Bronchial epithelial cell (primary cell): ENCODE results near the gene HOXA1. TPM values are rescaled to one million over a fixed set of nuclear protein-coding genes. Genes with fewer than 3 reads are reported as not detected.
"Not testable (repeated sequence)": the region's sequence is repeated elsewhere in the genome, so short reads cannot be mapped to it uniquely, and the experiment has no call there.

Source experiments
- DNase-seq: peaks from one replicate; pipeline ENCODE4 v3.0.0-alpha.2; 2010; ENCODE audit warnings: low read depth
- FAIRE-seq: peaks from 2 replicates; lab custom pipeline; 2011; peaks lifted over from hg19 to GRCh38; lab: Jason Lieb, UNC
- H3K27me3 ChIP-seq: 2 replicates; pipeline ENCODE4 v1.5.1; 2011; ENCODE audit warnings: low read length; ENCODE audit not compliant: control insufficient read depth, insufficient read depth
- H3K36me3 ChIP-seq: 2 replicates; pipeline ENCODE4 v1.5.1; 2011; ENCODE audit warnings: low read length; ENCODE audit not compliant: control insufficient read depth, insufficient read depth
- H3K4me3 ChIP-seq: 2 replicates; pipeline ENCODE4 v1.5.1; 2011; ENCODE audit warnings: mild to moderate bottlenecking, low read depth, low read length, control low read depth
- CTCF ChIP-seq: IDR thresholded peaks from 2 replicates; pipeline ENCODE4 v1.5.1; 2011; ENCODE audit warnings: mild to moderate bottlenecking, moderate library complexity, low read length, control low read depth, inconsistent platforms; ENCODE audit not compliant: insufficient read depth, severe bottlenecking
- total RNA-seq: library from RNA; depleted of rRNA; stranded (reverse); fragments of >200 nt; gene quantifications from 2 replicates; pipeline ENCODE4 v1.2.1, GENCODE V29; 2014

Gene HOXA1
- total RNA-seq, 1 donor from 2014 or later: 0.26 TPM

- TF ChIP-seq CTCF: no peak
- no peak for FAIRE-seq
- no peaks in the 10 kb centered on the region for H3K36me3 ChIP-seq
- H3K27me3 ChIP-seq: no peaks in the 10 kb centered on the region
- no peak for DNase-seq
- no peak overlapping the region for H3K4me3 ChIP-seq
Observed at GRCh38 chr7:27051451-27051850, 44.3 kb downstream of the HOXA1 start.

- no peak for TF ChIP-seq CTCF
- no peak for DNase-seq
Observed at GRCh38 chr7:27048438-27048837, 47.4 kb downstream of the HOXA1 start.

GRCh38 chr7:27046854-27047549 lies 48.8 kb downstream of the HOXA1 start:
- DNase-seq: peak; percentile 88
- H3K36me3 ChIP-seq: no peaks in the 10 kb centered on the region
- H3K27me3 ChIP-seq: no peaks in the 10 kb centered on the region
- TF ChIP-seq CTCF: no peak
- no peak for FAIRE-seq
- no peak overlapping the region for H3K4me3 ChIP-seq

More at GRCh38 chr7:27048438-27048837, 47.4 kb downstream of the HOXA1 start:
- no peak for FAIRE-seq
- no peaks in the 10 kb centered on the region for H3K36me3 ChIP-seq
- no peak overlapping the region for H3K4me3 ChIP-seq
- H3K27me3 ChIP-seq: no peaks in the 10 kb centered on the region

GRCh38 chr7:27045972-27046371 lies 49.8 kb downstream of the HOXA1 start:
- DNase-seq, H3K36me3 ChIP-seq, H3K27me3 ChIP-seq, FAIRE-seq, H3K4me3 ChIP-seq: not testable (repeated sequence)

- DNase-seq, FAIRE-seq: not testable (repeated sequence)
Observed at GRCh38 chr7:27045066-27045465, 50.7 kb downstream of the HOXA1 start.

More at GRCh38 chr7:27045066-27045465, 50.7 kb downstream of the HOXA1 start:
- H3K4me3 ChIP-seq, H3K27me3 ChIP-seq, H3K36me3 ChIP-seq: not testable (repeated sequence)

Other genes starting within 250 kb of the HOXA1 start
- 2.1 and 3.3 TPM in 2 replicates for gene SKAP2, start 231.4 kb downstream of the HOXA1 start, total RNA-seq
- gene HOXA2, start 6.7 kb upstream of the HOXA1 start, total RNA-seq: not detected in 2 replicates
- gene HOXA4, start 34.8 kb upstream of the HOXA1 start, total RNA-seq: not detected in 2 replicates
- gene HOXA5, start 47.7 kb upstream of the HOXA1 start, total RNA-seq: not detected in 2 replicates
- 0.53 TPM in 1 of 2 replicates, not detected in the other for gene HOXA6, start 51.8 kb upstream of the HOXA1 start, total RNA-seq
- not detected in 2 replicates for gene HOXA3, start 56.6 kb upstream of the HOXA1 start, total RNA-seq
- not detected in 2 replicates for gene HOXA7, start 60.7 kb upstream of the HOXA1 start, total RNA-seq
- not detected in 2 replicates for gene HOXA9, start 69.5 kb upstream of the HOXA1 start, total RNA-seq
- not detected in 2 replicates for gene HOXA10, start 78.3 kb upstream of the HOXA1 start, total RNA-seq
- not detected in 2 replicates for gene HOXA11, start 89.2 kb upstream of the HOXA1 start, total RNA-seq
- gene HOXA13, start 104.1 kb upstream of the HOXA1 start, total RNA-seq: under 0.01 TPM in 1 of 2 replicates, not detected in the other
- not detected in 2 replicates for gene EVX1, start 146.8 kb upstream of the HOXA1 start, total RNA-seq